ENCODE results near the gene G6PC1.
"Not testable (repeated sequence)": the region's sequence is repeated elsewhere in the genome, so short reads cannot be mapped to it uniquely, and the experiment has no call there.

The G6PC1 gene

DNA sequence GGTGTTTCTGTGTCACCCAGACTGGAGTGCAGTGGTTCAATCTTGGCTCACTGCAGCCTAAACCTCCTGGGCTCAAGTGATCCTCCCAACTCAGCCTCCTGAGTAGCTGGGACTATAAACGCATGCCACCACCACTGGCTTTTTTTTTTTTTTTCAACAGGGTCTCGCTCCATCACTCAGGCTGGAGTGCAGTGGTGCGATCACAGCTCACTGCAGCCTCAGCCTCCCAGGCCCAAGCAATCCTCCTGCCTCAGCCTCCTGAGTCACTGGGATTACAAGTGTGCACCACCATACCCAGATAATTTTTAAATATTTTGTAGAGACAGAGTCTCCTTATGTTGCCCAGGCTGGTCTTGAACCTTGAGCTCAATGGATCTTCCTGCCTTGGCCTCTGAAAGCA is 14.8 kb upstream of the G6PC1 start:
- not testable (repeated sequence) for H2BK120ac ChIP-seq (ENCODE audit: insufficient read depth, low read length, poor library complexity); H3K14ac ChIP-seq (ENCODE audit: low read length); H2AK5ac ChIP-seq (ENCODE audit: low read length); H3K4me2 ChIP-seq (ENCODE audit: low read length); H4K12ac ChIP-seq (ENCODE audit: low read depth, low read length); H3K4ac ChIP-seq (ENCODE audit: low read depth, low read length); H3K4me1 ChIP-seq (ENCODE audit: control insufficient read depth in 1 of 2, insufficient read depth in 2 of 2, low read length in 2 of 2); H3K27ac ChIP-seq (ENCODE audit: low read depth, low read length); H3K4me3 ChIP-seq (ENCODE audit: low read depth, low read length); H2AFZ ChIP-seq (ENCODE audit: insufficient read depth, low read length, poor library complexity); H3K18ac ChIP-seq (ENCODE audit: low read length); H3K9ac ChIP-seq (ENCODE audit: low read length); DNase-seq; H3K79me1 ChIP-seq (ENCODE audit: low read length); H2BK5ac ChIP-seq (ENCODE audit: low read depth, low read length, poor library complexity); H2BK12ac ChIP-seq (ENCODE audit: low read length); H3K27me3 ChIP-seq (ENCODE audit: insufficient read depth, low read length); H3K9me3 ChIP-seq (ENCODE audit: insufficient read depth, low read depth, low read length); H3K79me2 ChIP-seq (ENCODE audit: control insufficient read depth, insufficient read depth, low read length, poor library complexity); H3K36me3 ChIP-seq (ENCODE audit: control insufficient read depth in 1 of 2, insufficient read depth in 2 of 2, low read length in 2 of 2); H3K23ac ChIP-seq (ENCODE audit: low read length); H4K91ac ChIP-seq (ENCODE audit: low read depth, low read length); H4K8ac ChIP-seq (ENCODE audit: low read depth, low read length)
- WGBS (ENCODE audit: extremely low coverage, insufficient coverage, insufficient read length): no CpG with 5 or more reads among the region's 3 CpGs

DNA sequence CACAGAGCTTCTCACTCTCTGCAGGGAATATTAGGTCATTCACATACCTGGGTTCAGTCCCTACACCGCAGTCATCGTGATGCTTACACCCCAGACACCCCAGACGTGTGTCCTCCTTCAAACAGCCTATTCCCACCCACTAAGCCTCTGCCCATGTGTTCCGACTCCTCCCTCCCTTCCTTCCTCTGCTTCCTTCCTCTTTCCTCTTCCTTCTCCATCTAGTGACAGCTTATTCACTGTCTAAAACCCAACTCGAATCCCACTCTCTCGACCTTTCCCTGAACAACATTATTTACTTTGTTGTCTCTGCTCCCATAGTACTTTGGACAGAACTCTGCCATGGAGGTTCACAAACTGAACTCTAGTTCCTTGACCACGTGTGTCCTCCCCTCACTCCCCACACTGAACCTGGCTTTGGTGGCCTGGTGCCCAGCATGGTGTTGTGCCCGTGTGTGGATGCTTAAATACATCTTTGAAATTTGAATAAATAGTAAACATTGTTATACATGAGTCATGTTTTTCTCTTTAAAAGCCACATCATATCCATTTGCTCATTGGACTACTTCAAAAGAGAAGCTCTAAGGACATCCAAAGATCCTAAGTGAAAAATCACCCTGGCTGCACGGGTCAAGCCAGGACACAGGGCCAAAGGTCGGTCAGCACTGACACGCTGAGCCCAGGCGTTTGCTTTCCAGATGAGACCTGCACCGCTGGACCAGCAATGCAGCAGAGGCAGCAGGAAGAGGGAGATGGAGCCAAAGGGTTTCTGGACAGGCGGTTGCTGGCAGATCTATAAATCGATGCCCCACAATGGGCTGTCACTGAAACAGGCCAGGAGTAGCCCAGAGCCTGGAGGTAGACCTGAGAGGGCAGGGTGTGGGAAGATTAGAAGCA is 14.1 kb upstream of the G6PC1 start:
- Histone ChIP-seq H3K9ac (ENCODE audit: low read length) (no peak overlapping the region), H3K4me2 (ENCODE audit: low read length) (no peak overlapping the region), H3K14ac (ENCODE audit: low read length) (no peak overlapping the region), H4K12ac (ENCODE audit: low read depth, low read length) (no peak overlapping the region), H3K9me3 (ENCODE audit: insufficient read depth, low read depth, low read length) (no peaks in the 10 kb centered on the region), H2BK12ac (ENCODE audit: low read length) (no peak overlapping the region), H3K27me3 (ENCODE audit: insufficient read depth, low read length) (no peaks in the 10 kb centered on the region), H2BK5ac (ENCODE audit: low read depth, low read length, poor library complexity) (no peak overlapping the region), H2AK5ac (ENCODE audit: low read length) (no peak overlapping the region), H3K27ac (ENCODE audit: low read depth, low read length) (no peak overlapping the region), H4K91ac (ENCODE audit: low read depth, low read length) (no peak overlapping the region), H2AFZ (ENCODE audit: insufficient read depth, low read length, poor library complexity) (no peak overlapping the region), H3K18ac (ENCODE audit: low read length) (no peak overlapping the region), H4K8ac (ENCODE audit: low read depth, low read length) (no peak overlapping the region), H3K79me1 (ENCODE audit: low read length) (no peaks in the 10 kb centered on the region), H2BK120ac (ENCODE audit: insufficient read depth, low read length, poor library complexity) (no peak overlapping the region), H3K4me1 (ENCODE audit: control insufficient read depth in 1 of 2, insufficient read depth in 2 of 2, low read length in 2 of 2) (no peaks in the 10 kb centered on the region), H3K4ac (ENCODE audit: low read depth, low read length) (no peak overlapping the region), H3K23ac (ENCODE audit: low read length) (no peak overlapping the region), H3K4me3 (ENCODE audit: low read depth, low read length) (no peak overlapping the region), H3K79me2 (ENCODE audit: control insufficient read depth, insufficient read depth, low read length, poor library complexity) (no peaks in the 10 kb centered on the region), H3K36me3 (ENCODE audit: control insufficient read depth in 1 of 2, insufficient read depth in 2 of 2, low read length in 2 of 2) (no peaks in the 10 kb centered on the region)
- DNase-seq: no peak
- 100% methylated on average over 2 of the region's 15 CpGs for WGBS (ENCODE audit: extremely low coverage, insufficient coverage, insufficient read length)

DNA sequence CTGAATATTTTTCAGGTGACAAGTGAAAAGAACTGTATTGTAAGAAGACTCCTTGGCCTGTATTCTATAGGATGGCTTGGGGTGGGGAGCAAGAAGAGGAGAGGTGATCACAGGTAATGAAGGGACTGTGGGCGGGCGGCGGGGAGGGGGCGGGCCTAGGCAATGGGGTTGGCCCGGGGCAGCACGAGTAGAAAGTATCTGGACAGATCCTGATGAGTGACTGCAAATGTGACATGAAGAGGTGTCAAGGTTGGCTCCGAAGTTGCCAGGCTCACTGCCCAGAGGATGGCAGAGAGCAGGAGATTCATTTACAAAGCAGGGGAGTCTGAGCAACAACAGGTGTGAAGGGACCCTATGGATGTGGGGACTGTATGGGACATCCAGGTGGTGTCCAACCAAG is 10.8 kb upstream of the G6PC1 start:
- Histone ChIP-seq H2AK5ac (ENCODE audit: low read length) (no peak overlapping the region), H2BK120ac (ENCODE audit: insufficient read depth, low read length, poor library complexity) (no peak overlapping the region), H3K9me3 (ENCODE audit: insufficient read depth, low read depth, low read length) (no peaks in the 10 kb centered on the region), H2BK5ac (ENCODE audit: low read depth, low read length, poor library complexity) (no peak overlapping the region), H3K18ac (ENCODE audit: low read length) (no peak overlapping the region), H2BK12ac (ENCODE audit: low read length) (no peak overlapping the region), H4K8ac (ENCODE audit: low read depth, low read length) (no peak overlapping the region), H3K36me3 (ENCODE audit: control insufficient read depth in 1 of 2, insufficient read depth in 2 of 2, low read length in 2 of 2) (peaks cover 0 to 2% of the 10 kb centered on the region in 2 experiments), H3K4me2 (ENCODE audit: low read length) (no peak overlapping the region), H3K4me1 (ENCODE audit: control insufficient read depth in 1 of 2, insufficient read depth in 2 of 2, low read length in 2 of 2) (no peaks in the 10 kb centered on the region), H3K27ac (ENCODE audit: low read depth, low read length) (no peak overlapping the region), H3K9ac (ENCODE audit: low read length) (no peak overlapping the region), H4K91ac (ENCODE audit: low read depth, low read length) (no peak overlapping the region), H3K79me2 (ENCODE audit: control insufficient read depth, insufficient read depth, low read length, poor library complexity) (no peaks in the 10 kb centered on the region), H4K12ac (ENCODE audit: low read depth, low read length) (no peak overlapping the region), H2AFZ (ENCODE audit: insufficient read depth, low read length, poor library complexity) (no peak overlapping the region), H3K27me3 (ENCODE audit: insufficient read depth, low read length) (no peaks in the 10 kb centered on the region), H3K79me1 (ENCODE audit: low read length) (no peaks in the 10 kb centered on the region), H3K4me3 (ENCODE audit: low read depth, low read length) (no peak overlapping the region), H3K14ac (ENCODE audit: low read length) (no peak overlapping the region), H3K23ac (ENCODE audit: low read length) (no peak overlapping the region), H3K4ac (ENCODE audit: low read depth, low read length) (no peak overlapping the region)
- no peak for DNase-seq
- WGBS (ENCODE audit: extremely low coverage, insufficient coverage, insufficient read length): no CpG with 5 or more reads among the region's 7 CpGs

DNA sequence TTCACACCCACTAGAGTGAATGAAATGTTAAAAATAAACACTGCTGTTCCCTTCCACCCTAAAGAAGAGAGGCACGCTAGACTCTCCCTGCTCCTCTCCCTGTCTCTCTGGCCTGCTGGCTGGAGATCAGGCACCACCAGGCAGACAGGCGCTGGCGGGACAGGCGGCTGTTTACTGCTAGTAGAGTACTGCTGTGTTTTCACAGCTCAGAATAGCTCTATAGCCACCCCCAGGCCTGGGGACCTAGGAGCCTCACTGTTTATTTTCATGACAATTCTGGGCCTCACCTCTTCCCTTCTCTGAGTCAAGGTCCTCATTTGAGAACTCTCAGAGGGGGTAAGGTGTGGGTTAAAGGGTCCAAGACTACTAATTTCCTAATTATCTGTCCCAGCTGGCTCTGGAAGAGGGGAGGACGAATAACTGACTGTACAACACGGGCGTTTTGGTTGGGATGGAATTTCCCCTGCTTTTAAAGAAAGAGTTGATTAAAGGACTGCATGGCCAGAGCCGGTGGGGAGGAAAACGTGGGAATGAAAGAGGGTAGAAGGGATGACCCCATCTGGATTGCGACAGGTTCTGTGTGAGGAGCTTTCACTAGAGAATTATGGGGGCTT is 9.0 kb upstream of the G6PC1 start:
- no peaks in the 10 kb centered on the region for H3K9me3 ChIP-seq (ENCODE audit: insufficient read depth, low read depth, low read length)
- H3K18ac ChIP-seq (ENCODE audit: low read length): no peak overlapping the region
- H3K4me2 ChIP-seq (ENCODE audit: low read length): no peak overlapping the region
- no peaks in the 10 kb centered on the region for H3K79me2 ChIP-seq (ENCODE audit: control insufficient read depth, insufficient read depth, low read length, poor library complexity)
- no CpG with 5 or more reads among the region's 10 CpGs for whole genome bisulfite sequencing (ENCODE audit: extremely low coverage, insufficient coverage, insufficient read length)
- no peak overlapping the region for H3K14ac ChIP-seq (ENCODE audit: low read length)
- H3K4me3 ChIP-seq (ENCODE audit: low read depth, low read length): no peak overlapping the region
- no peak overlapping the region for H2BK5ac ChIP-seq (ENCODE audit: low read depth, low read length, poor library complexity)
- no peak overlapping the region for H3K4ac ChIP-seq (ENCODE audit: low read depth, low read length)
- no peak for DNase-seq
- H2BK120ac ChIP-seq (ENCODE audit: insufficient read depth, low read length, poor library complexity): no peak overlapping the region
- no peak overlapping the region for H4K91ac ChIP-seq (ENCODE audit: low read depth, low read length)
- H2AFZ ChIP-seq (ENCODE audit: insufficient read depth, low read length, poor library complexity): no peak overlapping the region
- no peaks in the 10 kb centered on the region for H3K4me1 ChIP-seq (ENCODE audit: control insufficient read depth in 1 of 2, insufficient read depth in 2 of 2, low read length in 2 of 2)
- H3K27me3 ChIP-seq (ENCODE audit: insufficient read depth, low read length): no peaks in the 10 kb centered on the region
- no peak overlapping the region for H2BK12ac ChIP-seq (ENCODE audit: low read length)
- H3K23ac ChIP-seq (ENCODE audit: low read length): no peak overlapping the region
- H4K12ac ChIP-seq (ENCODE audit: low read depth, low read length): no peak overlapping the region
- no peak overlapping the region for H3K9ac ChIP-seq (ENCODE audit: low read length)
- H3K27ac ChIP-seq (ENCODE audit: low read depth, low read length): no peak overlapping the region
- H3K36me3 ChIP-seq (ENCODE audit: control insufficient read depth in 1 of 2, insufficient read depth in 2 of 2, low read length in 2 of 2): peaks cover 0 to 2% of the 10 kb centered on the region in 2 experiments
- no peak overlapping the region for H2AK5ac ChIP-seq (ENCODE audit: low read length)
- no peak overlapping the region for H4K8ac ChIP-seq (ENCODE audit: low read depth, low read length)
- H3K79me1 ChIP-seq (ENCODE audit: low read length): no peaks in the 10 kb centered on the region

Measured in trophoblast cell (in vitro differentiated cells and primary cell).